Astrocyte (in vitro differentiated cells and primary cell): ENCODE measurements around the gene CCR5. TPM values are rescaled to one million over a fixed set of nuclear protein-coding genes. Genes with fewer than 3 reads are reported as not detected.

ENCODE experiments used
- DNase-seq: peaks from one replicate; pipeline ENCODE4 v3.0.0-alpha.2; 2010; ENCODE audit warnings: low read depth
- FAIRE-seq: peaks from 2 replicates; lab custom pipeline; 2011; peaks lifted over from hg19 to GRCh38; lab: Jason Lieb, UNC
- H2AFZ ChIP-seq: 2 replicates; pipeline ENCODE4 v1.6.0; 2012; ENCODE audit warnings: low read depth, low read length, inconsistent platforms
- H3K27ac ChIP-seq: 2 replicates; pipeline ENCODE4 v1.5.1; 2011; ENCODE audit warnings: low read depth, low read length, inconsistent platforms
- H3K27me3 ChIP-seq: 2 replicates; pipeline ENCODE4 v1.6.0; 2011; ENCODE audit warnings: low read length, inconsistent platforms; ENCODE audit not compliant: insufficient read depth
- H3K36me3 ChIP-seq: 2 replicates; pipeline ENCODE4 v1.5.1; 2011; ENCODE audit warnings: low read length, inconsistent platforms; ENCODE audit not compliant: insufficient read depth
- H3K4me1 ChIP-seq: 2 replicates; pipeline ENCODE4 v1.5.1; 2011; ENCODE audit warnings: low read length, inconsistent platforms; ENCODE audit not compliant: insufficient read depth
- H3K4me2 ChIP-seq: 2 replicates; pipeline ENCODE4 v1.6.0; 2012; ENCODE audit warnings: low read length, inconsistent platforms
- H3K4me3 ChIP-seq: 2 replicates; pipeline ENCODE4 v1.5.1; 2011; ENCODE audit warnings: low read depth, mild to moderate bottlenecking, low read length, inconsistent platforms; ENCODE audit not compliant: insufficient read depth
- H3K79me2 ChIP-seq: 2 replicates; pipeline ENCODE4 v1.6.0; 2012; ENCODE audit warnings: mild to moderate bottlenecking, low read length, inconsistent platforms; ENCODE audit not compliant: insufficient read depth
- H3K9ac ChIP-seq: 2 replicates; pipeline ENCODE4 v1.6.0; 2012; ENCODE audit warnings: mild to moderate bottlenecking, low read length, inconsistent platforms
- H3K9me3 ChIP-seq: 2 replicates; pipeline ENCODE4 v1.5.1; 2012; ENCODE audit warnings: low read depth, mild to moderate bottlenecking, low read length, inconsistent platforms; ENCODE audit not compliant: insufficient read depth
- H4K20me1 ChIP-seq: 2 replicates; pipeline ENCODE4 v1.6.0; 2012; ENCODE audit warnings: low read length, inconsistent platforms; ENCODE audit not compliant: insufficient read depth
- H3K27ac Mint-ChIP-seq: one replicate; pipeline ENCODE4 v1.8.0; 2021; ENCODE audit warnings: mild to moderate bottlenecking, mixed read lengths; ENCODE audit not compliant: unreplicated experiment
- H3K27me3 Mint-ChIP-seq: one replicate; pipeline ENCODE4 v1.8.0; 2021; ENCODE audit warnings: low read depth, mixed read lengths; ENCODE audit not compliant: unreplicated experiment
- H3K36me3 Mint-ChIP-seq: one replicate; pipeline ENCODE4 v1.8.0; 2021; ENCODE audit warnings: low read depth, mixed read lengths; ENCODE audit not compliant: unreplicated experiment
- H3K4me1 Mint-ChIP-seq: one replicate; pipeline ENCODE4 v1.8.0; 2021; ENCODE audit warnings: low read depth, mixed read lengths; ENCODE audit not compliant: unreplicated experiment
- H3K4me3 Mint-ChIP-seq: one replicate; pipeline ENCODE4 v1.8.0; 2021; ENCODE audit warnings: mild to moderate bottlenecking, moderate library complexity, mixed read lengths; ENCODE audit not compliant: unreplicated experiment
- H3K9me3 Mint-ChIP-seq: one replicate; pipeline ENCODE4 v1.8.0; 2021; ENCODE audit warnings: mild to moderate bottlenecking, mixed read lengths; ENCODE audit not compliant: unreplicated experiment
- EZH2 ChIP-seq: IDR thresholded peaks from 2 replicates; pipeline ENCODE4 v1.6.1; 2012; ENCODE audit warnings: mild to moderate bottlenecking, low read length, inconsistent platforms; ENCODE audit not compliant: insufficient read depth
- total RNA-seq: library from RNA; stranded (reverse); gene quantifications from 2 replicates; pipeline ENCODE4 v1.2.1, GENCODE V29; 2021
- TF ChIP-seq, protein P1 (sequence below): IDR thresholded peaks from 2 replicates; pipeline ENCODE4 v1.5.1; 2011; ENCODE audit warnings: low read depth, mild to moderate bottlenecking, inconsistent platforms, low read length, moderate library complexity; ENCODE audit not compliant: insufficient read depth

The CCR5 gene
- total RNA-seq, 1 donor from 2014 or later, result not detected

DNA sequence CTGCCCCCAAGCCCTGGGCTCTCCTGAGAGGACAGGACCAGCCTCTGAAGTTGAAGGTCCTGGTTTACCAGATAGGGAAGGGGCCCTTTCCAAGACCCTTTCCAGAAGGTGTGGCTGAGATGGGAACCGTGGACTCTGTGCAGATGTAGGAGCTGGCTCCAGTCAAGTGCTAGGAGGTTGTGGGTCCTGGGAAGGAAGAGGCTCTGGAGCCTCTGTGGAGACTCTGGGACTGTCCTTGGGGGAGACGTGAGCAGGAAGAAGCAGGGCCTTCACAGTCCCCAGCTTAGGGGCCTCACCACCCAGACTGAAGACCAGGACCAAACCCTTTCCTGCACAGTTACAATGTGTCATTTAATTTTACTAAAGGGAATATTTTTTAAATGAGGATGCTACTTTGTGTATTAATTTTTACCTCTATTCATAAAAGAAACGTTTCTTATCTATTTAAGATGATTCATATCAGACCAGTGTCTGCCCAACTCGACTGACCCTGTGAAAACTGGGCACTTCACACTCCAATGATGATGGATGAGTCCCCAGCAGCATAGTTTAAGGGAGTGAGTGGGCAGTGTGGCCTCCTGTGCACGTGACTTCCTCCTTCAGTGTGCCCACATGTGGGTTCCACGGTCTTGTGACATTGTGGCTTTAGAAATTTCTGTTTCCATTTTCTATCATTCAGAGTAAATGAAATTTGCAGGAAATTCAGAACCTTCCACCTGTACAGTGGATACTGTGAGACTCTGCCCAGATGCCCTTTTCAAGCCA lies 25.2 kb downstream of the CCR5 start:
- Mint-ChIP-seq H3K27me3 (no peaks in the 10 kb centered on the region), H3K9me3 (peaks cover 8% of the 10 kb centered on the region), H3K27ac (no peak overlapping the region), H3K36me3 (no peaks in the 10 kb centered on the region), H3K4me3 (no peak overlapping the region), H3K4me1 (peaks cover 19% of the 10 kb centered on the region)
- FAIRE-seq (no peak), DNase-seq (no peak)
- Histone ChIP-seq H3K79me2 (no peaks in the 10 kb centered on the region), H3K4me2 (no peak overlapping the region), H3K9me3 (no peaks in the 10 kb centered on the region), H2AFZ (no peak overlapping the region), H4K20me1 (no peaks in the 10 kb centered on the region), H3K27ac (no peak overlapping the region), H3K36me3 (no peaks in the 10 kb centered on the region), H3K27me3 (peaks cover 3% of the 10 kb centered on the region), H3K9ac (no peak overlapping the region), H3K4me3 (no peak overlapping the region), H3K4me1 (peaks cover 13% of the 10 kb centered on the region)
- TF ChIP-seq EZH2, result no peak
- TF ChIP-seq, protein P1, sequence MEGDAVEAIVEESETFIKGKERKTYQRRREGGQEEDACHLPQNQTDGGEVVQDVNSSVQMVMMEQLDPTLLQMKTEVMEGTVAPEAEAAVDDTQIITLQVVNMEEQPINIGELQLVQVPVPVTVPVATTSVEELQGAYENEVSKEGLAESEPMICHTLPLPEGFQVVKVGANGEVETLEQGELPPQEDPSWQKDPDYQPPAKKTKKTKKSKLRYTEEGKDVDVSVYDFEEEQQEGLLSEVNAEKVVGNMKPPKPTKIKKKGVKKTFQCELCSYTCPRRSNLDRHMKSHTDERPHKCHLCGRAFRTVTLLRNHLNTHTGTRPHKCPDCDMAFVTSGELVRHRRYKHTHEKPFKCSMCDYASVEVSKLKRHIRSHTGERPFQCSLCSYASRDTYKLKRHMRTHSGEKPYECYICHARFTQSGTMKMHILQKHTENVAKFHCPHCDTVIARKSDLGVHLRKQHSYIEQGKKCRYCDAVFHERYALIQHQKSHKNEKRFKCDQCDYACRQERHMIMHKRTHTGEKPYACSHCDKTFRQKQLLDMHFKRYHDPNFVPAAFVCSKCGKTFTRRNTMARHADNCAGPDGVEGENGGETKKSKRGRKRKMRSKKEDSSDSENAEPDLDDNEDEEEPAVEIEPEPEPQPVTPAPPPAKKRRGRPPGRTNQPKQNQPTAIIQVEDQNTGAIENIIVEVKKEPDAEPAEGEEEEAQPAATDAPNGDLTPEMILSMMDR, result no peak

GRCh38 chr3:46397111-46397510 lies 26.4 kb downstream of the CCR5 start:
- Histone ChIP-seq H3K9ac (no peak overlapping the region), H3K4me3 (no peak overlapping the region), H3K36me3 (no peaks in the 10 kb centered on the region), H3K4me1 (peaks cover 13% of the 10 kb centered on the region), H3K9me3 (no peaks in the 10 kb centered on the region), H3K27ac (no peak overlapping the region), H3K4me2 (no peak overlapping the region), H3K79me2 (no peaks in the 10 kb centered on the region), H4K20me1 (no peaks in the 10 kb centered on the region), H2AFZ (no peak overlapping the region), H3K27me3 (peaks cover 5% of the 10 kb centered on the region)
- peaks cover 19% of the 10 kb centered on the region for H3K4me1 Mint-ChIP-seq
- peaks cover 8% of the 10 kb centered on the region for H3K9me3 Mint-ChIP-seq
- no peak for FAIRE-seq
- no peak overlapping the region for H3K4me3 Mint-ChIP-seq
- no peak for DNase-seq
- no peak for TF ChIP-seq EZH2
- TF ChIP-seq, protein P1, result no peak
- H3K36me3 Mint-ChIP-seq, result no peaks in the 10 kb centered on the region
- H3K27ac Mint-ChIP-seq, result no peak overlapping the region
- H3K27me3 Mint-ChIP-seq, result no peaks in the 10 kb centered on the region
